HG03097 (cell line): ENCODE data around the gene IPMK.
"Not testable (repeated sequence)": the region's sequence is repeated elsewhere in the genome, so short reads cannot be mapped to it uniquely, and the experiment has no call there.

ENCODE experiments used
- ATAC-seq: cut with Tn5 transposase; IDR thresholded peaks from one replicate; pipeline ENCODE4 v1.9.1; 2021; ENCODE audit not compliant: unreplicated experiment, low FRiP score

The IPMK gene

GRCh38 chr10:58229856-58230255 lies 37.8 kb downstream of the IPMK start:
- ATAC-seq, result not testable (repeated sequence)

- no peak for ATAC-seq
Observed at GRCh38 chr10:58225654-58226053, 42.0 kb downstream of the IPMK start.

GRCh38 chr10:58220769-58221451 lies 46.8 kb downstream of the IPMK start:
- no peak for ATAC-seq

DNA sequence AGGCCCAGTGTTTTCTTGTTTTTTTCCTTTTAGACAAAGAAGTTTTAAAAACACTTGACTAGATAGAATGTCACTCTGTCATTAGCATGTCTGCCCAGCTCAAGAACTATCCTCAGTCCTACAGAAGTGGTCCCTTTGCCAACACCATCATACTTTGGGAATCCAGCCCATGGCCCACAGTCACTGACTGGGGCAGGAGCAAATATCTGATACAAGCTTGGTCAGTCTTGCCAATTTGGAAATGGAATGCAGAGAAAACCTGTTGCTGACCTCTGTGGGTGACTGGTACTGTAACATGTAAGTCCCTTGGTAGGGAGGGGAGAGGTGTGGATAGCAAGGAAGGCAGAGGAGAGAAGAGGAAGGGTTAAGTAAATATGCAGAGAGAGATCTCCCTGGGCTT lies 47.8 kb downstream of the IPMK start:
- no peak for ATAC-seq

- ATAC-seq, result no peak
Observed at GRCh38 chr10:58217612-58218011, 50.1 kb downstream of the IPMK start.

DNA sequence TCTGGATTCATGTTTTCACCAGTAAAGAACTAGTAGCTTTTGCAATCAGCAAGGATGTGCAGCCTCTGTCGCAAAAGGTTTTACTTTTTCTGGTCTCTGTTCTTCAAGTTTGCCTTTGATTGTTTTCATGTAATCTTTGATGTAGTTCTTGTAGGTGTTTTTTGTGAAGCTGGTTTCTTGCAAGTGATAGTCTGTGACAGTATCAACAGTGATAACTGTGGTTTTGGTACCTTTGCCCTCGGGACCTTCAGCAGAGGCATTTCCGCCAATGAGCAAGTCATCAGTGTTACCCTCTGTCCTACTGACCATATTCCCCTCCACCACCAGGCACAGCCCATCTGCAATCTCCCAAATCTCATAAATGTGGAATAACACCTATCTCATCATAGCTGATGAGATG lies 55.1 kb downstream of the IPMK start:
- ATAC-seq, result no peak

DNA sequence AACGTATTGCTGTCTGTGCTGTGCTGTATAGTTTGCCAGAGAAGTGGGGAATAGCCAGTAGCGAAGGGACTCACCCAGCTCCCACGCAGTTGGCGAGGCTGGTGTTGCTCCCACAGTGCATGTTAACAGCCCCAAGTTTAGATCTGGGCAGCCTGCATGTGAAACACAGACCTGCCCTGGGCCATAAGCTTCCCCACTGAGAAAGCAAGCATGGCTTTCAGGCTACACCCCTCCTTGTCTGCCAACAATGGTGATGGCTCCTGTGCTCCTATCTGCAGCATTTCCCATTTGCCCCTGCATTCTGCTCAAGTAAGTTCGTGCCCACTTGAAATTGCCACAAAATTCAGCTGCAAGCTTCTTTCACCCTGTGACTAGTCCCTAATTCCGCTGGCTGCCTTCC lies 57.5 kb downstream of the IPMK start:
- no peak for ATAC-seq

DNA sequence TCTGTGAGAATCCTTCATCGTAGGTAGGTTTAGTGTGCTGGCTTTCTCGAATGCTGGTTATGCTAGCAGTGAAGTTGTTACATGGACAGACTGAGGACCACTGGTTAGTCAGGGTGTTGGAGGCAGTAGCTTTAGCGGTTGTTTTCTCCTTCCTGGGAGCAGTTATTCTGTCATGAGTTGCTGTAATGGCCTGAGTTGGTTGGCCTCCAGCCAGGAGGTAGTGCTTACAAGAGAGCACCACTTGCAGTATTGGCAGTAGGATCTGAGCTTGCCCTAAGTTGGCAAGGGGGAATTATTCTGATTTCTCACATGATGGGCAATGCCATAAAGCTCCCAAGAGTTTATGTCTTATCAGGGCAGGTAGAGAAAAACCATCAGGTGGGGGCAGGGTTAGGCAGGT lies 58.0 kb downstream of the IPMK start:
- ATAC-seq, result no peak

- no peak for ATAC-seq
Observed at GRCh38 chr10:58206251-58206650, 61.4 kb downstream of the IPMK start.

DNA sequence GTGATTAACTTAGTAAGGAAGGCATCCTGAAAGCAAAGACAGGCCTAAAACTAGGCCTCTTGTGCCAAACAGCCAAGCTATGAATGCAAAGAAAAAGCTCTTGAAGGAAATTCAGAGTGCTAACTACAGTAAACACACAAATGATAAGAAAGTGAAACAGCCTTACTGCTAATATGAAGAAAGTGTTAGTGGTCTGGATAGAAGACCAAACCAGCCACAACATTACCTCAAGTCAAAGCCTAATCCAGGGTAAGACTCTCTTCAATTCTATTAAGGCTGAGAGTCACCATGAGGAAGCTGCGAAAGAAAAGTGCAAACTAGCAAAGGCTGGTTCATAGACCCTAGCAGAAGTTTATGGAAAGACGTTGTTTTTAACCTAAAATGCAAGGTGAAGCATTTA lies 66.0 kb downstream of the IPMK start:
- peak; percentile 91 for ATAC-seq

DNA sequence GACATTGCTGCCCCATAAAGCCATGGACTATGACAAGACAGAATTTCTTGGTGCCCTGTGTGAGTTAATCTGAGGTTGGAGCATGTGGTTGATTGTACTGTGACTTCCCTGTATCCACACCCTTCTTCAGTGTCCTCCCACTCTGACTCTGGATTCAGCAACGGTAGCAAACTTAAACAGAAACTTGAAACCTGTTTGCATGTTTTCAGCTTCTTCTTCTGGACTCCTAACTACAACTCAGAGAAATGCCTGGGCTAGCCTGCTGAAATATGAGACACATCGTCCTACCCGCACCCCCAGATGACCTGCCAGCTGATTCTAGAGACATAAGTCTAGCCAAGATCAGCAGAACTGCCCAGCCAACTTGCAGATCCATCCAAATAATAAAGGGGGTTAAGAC lies 78.4 kb downstream of the IPMK start:
- no peak for ATAC-seq

- ATAC-seq, result no peak
Observed at GRCh38 chr10:58184120-58184670, 83.5 kb downstream of the IPMK start.

- no peak for ATAC-seq
Observed at GRCh38 chr10:58180666-58181065, 87.0 kb downstream of the IPMK start.

- no peak for ATAC-seq
Observed at GRCh38 chr10:58179238-58179637, 88.5 kb downstream of the IPMK start.

DNA sequence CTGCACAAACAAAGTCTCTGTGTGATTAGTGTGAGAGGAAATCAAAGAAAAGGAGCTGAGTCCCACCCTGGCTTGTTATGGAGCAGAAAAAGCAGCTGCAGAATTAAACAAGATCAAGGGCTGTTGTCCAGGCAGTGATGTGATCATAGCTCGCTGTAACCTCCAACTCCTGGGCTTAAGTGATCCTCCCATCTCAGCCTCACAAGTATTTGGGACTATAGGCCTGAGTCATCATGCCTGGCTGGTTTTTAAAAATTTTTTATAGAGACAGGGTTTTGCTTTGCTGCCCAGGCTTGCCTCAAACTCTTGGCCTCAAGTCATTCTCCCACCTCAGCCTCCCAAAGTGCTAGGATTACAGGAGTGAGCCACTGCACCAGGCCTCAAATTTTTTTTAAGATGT lies 88.9 kb downstream of the IPMK start:
- no peak for ATAC-seq

DNA sequence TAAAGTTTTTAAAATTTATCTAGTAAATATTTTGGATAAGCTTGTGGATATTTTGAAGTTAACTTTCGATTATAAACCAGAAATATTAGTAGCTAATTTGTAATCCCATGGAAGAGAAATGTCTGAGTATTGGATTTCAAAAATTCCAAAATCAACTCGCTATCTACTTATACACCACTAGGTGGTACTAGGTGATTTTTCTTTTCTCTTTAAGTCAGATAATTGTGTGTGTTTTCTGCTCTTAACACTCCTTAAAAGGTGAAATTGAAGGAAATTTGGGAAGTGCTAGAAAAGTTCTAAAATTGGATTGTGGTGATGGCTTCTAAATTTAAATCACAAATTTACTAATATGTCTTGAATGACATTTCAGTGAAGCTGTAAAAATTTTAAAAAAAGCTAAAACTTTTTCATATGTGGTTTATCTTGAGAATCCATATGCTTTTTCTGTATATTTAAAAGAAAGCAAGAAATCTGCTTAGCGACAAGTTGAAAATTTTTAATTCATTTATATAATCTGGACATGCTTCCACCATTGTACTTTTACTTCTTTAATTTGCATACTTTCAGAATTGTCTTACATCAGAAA lies 90.2 kb downstream of the IPMK start:
- ATAC-seq, result no peak

GRCh38 chr10:58175990-58176900 lies 91.4 kb downstream of the IPMK start:
- ATAC-seq, result no peak

DNA sequence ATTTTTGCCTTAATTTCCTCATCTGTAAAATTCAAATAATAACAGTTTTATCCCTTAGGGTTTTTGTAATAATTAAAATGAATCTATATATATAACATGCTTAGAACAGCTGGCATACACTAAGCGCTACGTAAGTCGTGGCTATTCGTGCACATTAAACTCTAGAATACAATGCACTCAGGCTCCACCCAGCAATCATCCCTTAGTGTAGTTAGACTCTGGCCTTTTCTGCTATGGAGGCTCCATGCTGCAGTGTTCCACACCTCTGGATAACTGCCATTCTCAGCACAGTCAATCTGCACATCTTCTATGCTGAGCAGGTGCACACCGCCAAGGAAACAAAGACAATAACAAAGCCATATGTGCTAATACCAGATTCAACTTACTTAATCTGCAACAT lies 92.9 kb downstream of the IPMK start:
- no peak for ATAC-seq

GRCh38 chr10:58173391-58173790 lies 94.3 kb downstream of the IPMK start:
- no peak for ATAC-seq

DNA sequence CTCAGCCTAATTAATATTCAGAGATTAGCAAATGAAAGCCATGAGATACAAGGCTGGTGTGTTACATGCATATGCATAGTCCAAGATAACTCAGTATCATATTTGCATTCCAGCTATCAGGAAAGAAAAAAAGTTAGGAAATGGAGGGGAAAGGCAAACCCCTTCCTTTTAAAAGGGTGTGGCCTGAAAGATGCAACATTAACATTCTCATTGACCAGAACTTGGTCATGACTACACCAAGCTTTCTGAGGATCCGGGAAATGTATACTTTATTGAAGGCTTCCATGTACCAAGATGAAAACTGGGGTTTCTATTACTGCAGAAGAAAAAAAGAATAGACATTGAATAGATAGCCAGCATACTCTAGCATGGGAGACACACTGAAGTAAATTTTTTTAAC lies 96.5 kb downstream of the IPMK start:
- ATAC-seq, result no peak

- no peak for ATAC-seq
Observed at GRCh38 chr10:58164517-58164916, 103.2 kb downstream of the IPMK start.
